ENCODE results near the gene BTBD8.

GRCh38 chr1:92070892-92071291 lies 9.3 kb upstream of the BTBD8 start:
- TF ChIP-seq TAF1 (IDR thresholded peaks at IDR 0.05; ENCODE audit: borderline replicate concordance, low read depth, low read length) (no peak), POLR2AphosphoS5 (IDR thresholded peaks at IDR 0.05; ENCODE audit: low read depth, low read length) (no peak)
